SK-N-SH treated with all-trans-retinoic acid at 6 μM for 48 hours (cell line): Measurements from ENCODE around the gene PITPNC1.

ENCODE experiments used
- ATAC-seq: fragments of 200-7000 bp; cut with Tn5 transposase; 3 replicates; pipeline ENCODE4 v1.9.1; 2020; ENCODE audit warnings: mild to moderate bottlenecking, moderate library complexity
- ARNTL ChIP-seq: fragments of 450-650 bp; formaldehyde crosslinking; IDR thresholded peaks from 2 replicates; pipeline ENCODE4 v1.5.0; 2020; ENCODE audit warnings: low read depth, mild to moderate bottlenecking, moderate library complexity, borderline replicate concordance
- BACH2 ChIP-seq: fragments of 250-450 bp; sonication (Bioruptor Pico); IDR thresholded peaks from 2 replicates; pipeline ENCODE4 v1.9.0; 2021; ENCODE audit warnings: mild to moderate bottlenecking, borderline replicate concordance
- CREB5 ChIP-seq: fragments of 250-450 bp; sonication (Bioruptor Pico); IDR thresholded peaks from 2 replicates; pipeline ENCODE4 v1.5.1; 2020; ENCODE audit warnings: low read depth, mild to moderate bottlenecking, moderate library complexity
- CSDC2 ChIP-seq: fragments of 250-450 bp; sonication (Bioruptor Pico); IDR thresholded peaks from 2 replicates; pipeline ENCODE4 v1.5.0; 2020; ENCODE audit warnings: mild to moderate bottlenecking, moderate library complexity
- ESRRG ChIP-seq: fragments of 250-450 bp; sonication (Bioruptor Pico); IDR thresholded peaks from 2 replicates; pipeline ENCODE4 v1.6.1; 2021; ENCODE audit warnings: mild to moderate bottlenecking
- ISL1 ChIP-seq: fragments of 250-450 bp; sonication (Bioruptor Pico); IDR thresholded peaks from 2 replicates; pipeline ENCODE4 v2.1.2; 2022; ENCODE audit warnings: mild to moderate bottlenecking, moderate library complexity
- POU6F1 ChIP-seq: fragments of 250-450 bp; sonication (Bioruptor Pico); IDR thresholded peaks from 2 replicates; pipeline ENCODE4 v1.8.0; 2021; ENCODE audit warnings: low read depth, mild to moderate bottlenecking, moderate library complexity, borderline replicate concordance
- PPARA ChIP-seq: fragments of 250-450 bp; sonication (Bioruptor Pico); IDR thresholded peaks from 2 replicates; pipeline ENCODE4 v1.5.0; 2020; ENCODE audit warnings: mild to moderate bottlenecking, borderline replicate concordance
- RARB ChIP-seq: fragments of 250-450 bp; sonication (Bioruptor Pico); IDR thresholded peaks from 2 replicates; pipeline ENCODE4 v1.8.0; 2021; ENCODE audit warnings: mild to moderate bottlenecking, moderate library complexity
- TCF4 ChIP-seq: fragments of 250-450 bp; sonication (Bioruptor Pico); IDR thresholded peaks from 2 replicates; pipeline ENCODE4 v1.8.0; 2021; ENCODE audit warnings: mild to moderate bottlenecking, moderate library complexity, borderline replicate concordance
- TOX ChIP-seq: fragments of 250-450 bp; sonication (Bioruptor Pico); IDR thresholded peaks from 2 replicates; pipeline ENCODE4 v1.8.0; 2021; ENCODE audit warnings: mild to moderate bottlenecking, moderate library complexity, borderline replicate concordance
- ZC3H10 ChIP-seq: fragments of 250-450 bp; sonication (Bioruptor Pico); IDR thresholded peaks from 2 replicates; pipeline ENCODE4 v1.5.1; 2021; ENCODE audit warnings: mild to moderate bottlenecking, moderate library complexity
- ZFP3 ChIP-seq: fragments of 250-450 bp; sonication (Bioruptor Pico); IDR thresholded peaks from 2 replicates; pipeline ENCODE4 v1.5.0; 2020; ENCODE audit warnings: mild to moderate bottlenecking, moderate library complexity
- ZFP30 ChIP-seq: fragments of 450-650 bp; formaldehyde crosslinking; IDR thresholded peaks from 2 replicates; pipeline ENCODE4 v1.5.0; 2022; ENCODE audit warnings: mild to moderate bottlenecking, moderate library complexity
- ZNF8 ChIP-seq: fragments of 450-650 bp; formaldehyde crosslinking; IDR thresholded peaks from 2 replicates; pipeline ENCODE4 v1.5.0; 2020; ENCODE audit warnings: mild to moderate bottlenecking, moderate library complexity
- TF ChIP-seq, protein P1 (sequence below): fragments of 250-450 bp; sonication (Bioruptor Pico); IDR thresholded peaks from 2 replicates; pipeline ENCODE4 v1.8.0; 2020; ENCODE audit warnings: mild to moderate bottlenecking, moderate library complexity, borderline replicate concordance
- TF ChIP-seq, protein P2 (sequence below): fragments of 250-450 bp; sonication (Bioruptor Pico); IDR thresholded peaks from 2 replicates; pipeline ENCODE4 v1.5.0; 2020; ENCODE audit warnings: mild to moderate bottlenecking, moderate library complexity

PITPNC1 gene

DNA sequence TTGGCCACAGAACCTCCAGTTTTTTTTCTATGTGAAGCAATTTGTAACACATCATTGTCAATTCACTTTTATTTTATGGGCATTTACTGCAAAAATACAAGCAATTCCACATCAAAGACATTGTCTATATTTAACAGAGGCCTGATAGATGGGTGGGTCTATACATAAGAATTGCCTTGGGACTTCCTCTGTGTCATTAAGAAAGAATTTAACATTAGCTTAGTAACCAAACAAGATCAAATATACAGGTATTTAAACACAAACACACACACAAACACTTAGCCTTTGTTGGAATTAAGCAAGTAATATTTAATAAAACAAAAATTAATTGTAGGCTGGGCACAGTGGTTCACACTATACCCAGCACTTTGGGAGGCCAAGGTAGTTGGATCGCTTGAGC lies 4.3 kb upstream of the PITPNC1 start:
- TF ChIP-seq PPARA (no peak), ZFP3 (CRISPR knock-in tag) (no peak), ZNF8 (CRISPR knock-in tag) (no peak), ZC3H10 (CRISPR knock-in tag) (no peak), ARNTL (CRISPR knock-in tag) (no peak), ISL1 (CRISPR knock-in tag) (no peak), ESRRG (CRISPR knock-in tag) (no peak), CSDC2 (CRISPR knock-in tag) (no peak), TOX (CRISPR knock-in tag) (no peak), CREB5 (CRISPR knock-in tag) (no peak), TCF4 (CRISPR knock-in tag) (no peak), ZFP30 (CRISPR knock-in tag) (no peak), BACH2 (CRISPR knock-in tag) (no peak), POU6F1 (CRISPR knock-in tag) (no peak)
- TF ChIP-seq, protein P1, sequence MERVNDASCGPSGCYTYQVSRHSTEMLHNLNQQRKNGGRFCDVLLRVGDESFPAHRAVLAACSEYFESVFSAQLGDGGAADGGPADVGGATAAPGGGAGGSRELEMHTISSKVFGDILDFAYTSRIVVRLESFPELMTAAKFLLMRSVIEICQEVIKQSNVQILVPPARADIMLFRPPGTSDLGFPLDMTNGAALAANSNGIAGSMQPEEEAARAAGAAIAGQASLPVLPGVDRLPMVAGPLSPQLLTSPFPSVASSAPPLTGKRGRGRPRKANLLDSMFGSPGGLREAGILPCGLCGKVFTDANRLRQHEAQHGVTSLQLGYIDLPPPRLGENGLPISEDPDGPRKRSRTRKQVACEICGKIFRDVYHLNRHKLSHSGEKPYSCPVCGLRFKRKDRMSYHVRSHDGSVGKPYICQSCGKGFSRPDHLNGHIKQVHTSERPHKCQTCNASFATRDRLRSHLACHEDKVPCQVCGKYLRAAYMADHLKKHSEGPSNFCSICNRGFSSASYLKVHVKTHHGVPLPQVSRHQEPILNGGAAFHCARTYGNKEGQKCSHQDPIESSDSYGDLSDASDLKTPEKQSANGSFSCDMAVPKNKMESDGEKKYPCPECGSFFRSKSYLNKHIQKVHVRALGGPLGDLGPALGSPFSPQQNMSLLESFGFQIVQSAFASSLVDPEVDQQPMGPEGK (CRISPR knock-in tag): no peak
- TF ChIP-seq, all 23 proteins: peak for 0
- no peak for ATAC-seq

DNA sequence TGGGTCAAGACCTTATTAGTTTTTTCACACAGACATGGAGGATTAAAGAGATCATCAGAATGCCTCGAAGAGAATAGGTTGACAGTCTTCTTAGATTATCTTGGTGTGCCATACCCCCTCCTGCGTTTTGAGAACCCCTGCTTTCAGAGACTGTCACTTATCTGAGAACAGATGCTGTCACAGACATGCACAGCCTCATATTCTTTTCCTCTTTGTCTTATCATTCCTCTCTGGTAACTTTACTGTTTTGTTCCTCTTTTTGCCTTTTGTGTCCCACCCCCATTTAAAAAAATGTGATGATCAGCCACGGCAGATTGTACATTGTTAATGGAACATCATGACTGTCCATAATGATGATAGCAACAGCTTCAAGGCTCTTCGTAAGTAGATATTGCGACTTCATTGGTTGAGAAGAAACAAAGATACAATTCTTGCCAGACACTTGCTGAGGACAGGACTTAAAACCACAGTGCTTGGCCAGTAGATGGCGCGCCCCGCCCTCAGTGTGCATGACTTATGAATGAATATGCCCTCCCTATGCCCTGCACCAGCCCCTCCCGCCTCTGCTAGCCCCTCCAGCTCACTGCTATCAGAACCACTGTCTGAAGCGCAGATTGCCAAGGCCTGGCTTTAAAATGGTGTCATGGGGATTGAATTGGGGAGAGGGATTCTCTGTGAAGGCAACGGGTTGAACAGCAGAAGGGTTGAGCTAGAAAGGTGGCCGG lies 2.6 kb upstream of the PITPNC1 start:
- no peak for TF ChIP-seq PPARA
- TF ChIP-seq, protein P1 (CRISPR knock-in tag): 0 out of 2 replicates have a peak, but pooled peaks have one; percentile 41
- TF ChIP-seq POU6F1 (CRISPR knock-in tag): no peak
- TF ChIP-seq ARNTL (CRISPR knock-in tag): no peak
- no peak for TF ChIP-seq CSDC2 (CRISPR knock-in tag)
- no peak for TF ChIP-seq RARB (CRISPR knock-in tag)
- TF ChIP-seq ZNF8 (CRISPR knock-in tag): 0 out of 2 replicates have a peak, but pooled peaks have one; percentile 19
- no peak for TF ChIP-seq TOX (CRISPR knock-in tag)
- TF ChIP-seq, protein P2, sequence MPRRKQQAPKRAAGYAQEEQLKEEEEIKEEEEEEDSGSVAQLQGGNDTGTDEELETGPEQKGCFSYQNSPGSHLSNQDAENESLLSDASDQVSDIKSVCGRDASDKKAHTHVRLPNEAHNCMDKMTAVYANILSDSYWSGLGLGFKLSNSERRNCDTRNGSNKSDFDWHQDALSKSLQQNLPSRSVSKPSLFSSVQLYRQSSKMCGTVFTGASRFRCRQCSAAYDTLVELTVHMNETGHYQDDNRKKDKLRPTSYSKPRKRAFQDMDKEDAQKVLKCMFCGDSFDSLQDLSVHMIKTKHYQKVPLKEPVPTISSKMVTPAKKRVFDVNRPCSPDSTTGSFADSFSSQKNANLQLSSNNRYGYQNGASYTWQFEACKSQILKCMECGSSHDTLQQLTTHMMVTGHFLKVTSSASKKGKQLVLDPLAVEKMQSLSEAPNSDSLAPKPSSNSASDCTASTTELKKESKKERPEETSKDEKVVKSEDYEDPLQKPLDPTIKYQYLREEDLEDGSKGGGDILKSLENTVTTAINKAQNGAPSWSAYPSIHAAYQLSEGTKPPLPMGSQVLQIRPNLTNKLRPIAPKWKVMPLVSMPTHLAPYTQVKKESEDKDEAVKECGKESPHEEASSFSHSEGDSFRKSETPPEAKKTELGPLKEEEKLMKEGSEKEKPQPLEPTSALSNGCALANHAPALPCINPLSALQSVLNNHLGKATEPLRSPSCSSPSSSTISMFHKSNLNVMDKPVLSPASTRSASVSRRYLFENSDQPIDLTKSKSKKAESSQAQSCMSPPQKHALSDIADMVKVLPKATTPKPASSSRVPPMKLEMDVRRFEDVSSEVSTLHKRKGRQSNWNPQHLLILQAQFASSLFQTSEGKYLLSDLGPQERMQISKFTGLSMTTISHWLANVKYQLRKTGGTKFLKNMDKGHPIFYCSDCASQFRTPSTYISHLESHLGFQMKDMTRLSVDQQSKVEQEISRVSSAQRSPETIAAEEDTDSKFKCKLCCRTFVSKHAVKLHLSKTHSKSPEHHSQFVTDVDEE: no peak; the same call in 1 of the 2 replicates
- ATAC-seq: peak; percentile 63
